NCI-H446 treated with DMSO at 0.1 percent for 48 hours (cell line): Measurements from ENCODE around the gene INTS6.

Source experiments
- DNase-seq: peaks from one replicate; lab custom pipeline; 2025; lab: John Stamatoyannopoulos, UW

Gene INTS6

DNA sequence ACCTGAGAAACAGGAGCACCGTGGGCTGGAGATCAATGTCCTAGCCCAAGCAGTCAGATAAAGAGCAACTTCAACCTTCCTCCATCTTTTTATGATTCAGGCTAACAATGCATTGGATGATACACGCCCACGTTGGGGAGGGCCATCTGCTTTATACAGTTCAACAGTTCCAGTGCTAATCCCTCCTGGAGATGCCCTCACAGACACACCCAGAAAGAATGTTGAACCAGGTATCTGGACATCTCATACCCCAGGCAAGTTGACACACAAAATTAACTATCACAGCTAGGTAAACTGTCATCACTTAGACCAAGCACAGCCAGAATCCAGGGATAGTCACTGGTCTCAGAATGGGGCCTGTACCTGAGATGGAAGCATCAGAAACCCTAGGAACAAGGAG lies 134.0 kb downstream of the INTS6 start:
- DNase-seq: no peak

DNA sequence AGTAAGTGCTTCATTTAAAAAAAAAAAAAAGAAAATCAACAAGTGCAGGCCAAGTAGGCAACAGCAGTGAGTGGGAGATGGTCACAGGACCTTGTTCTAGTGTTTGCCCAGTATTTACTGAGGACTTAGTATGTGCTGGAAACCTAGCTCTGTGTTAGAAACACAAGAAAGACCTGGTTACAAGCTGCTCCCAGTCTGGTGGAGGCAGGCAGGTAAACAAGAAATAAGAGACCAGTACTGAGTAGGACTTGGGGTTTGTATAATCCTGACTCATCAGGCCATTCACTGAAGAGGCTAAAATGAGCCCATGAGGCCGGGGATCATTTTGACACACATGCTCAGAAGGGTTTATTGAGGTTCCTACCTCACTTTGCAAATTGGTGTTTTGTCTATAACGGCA lies 134.8 kb downstream of the INTS6 start:
- DNase-seq: no peak

DNA sequence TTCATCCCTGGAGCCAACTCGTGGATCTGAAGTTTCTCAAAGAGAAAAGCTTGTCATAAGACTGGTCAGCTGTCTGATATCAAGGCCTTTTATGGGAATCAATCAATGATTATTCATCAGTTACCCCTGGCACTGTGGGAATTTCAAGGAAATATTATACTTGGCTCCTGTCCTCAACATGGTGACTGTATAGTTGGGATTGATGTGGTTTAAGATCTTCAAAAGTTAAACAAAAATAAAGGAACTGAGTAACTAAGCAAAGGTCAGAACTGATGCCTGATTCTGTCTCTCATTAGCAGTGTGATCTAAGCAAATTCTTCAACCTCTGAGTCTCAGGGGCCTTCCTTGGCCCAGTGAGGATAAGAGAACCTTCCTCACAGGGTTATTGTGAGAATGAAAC lies 135.6 kb downstream of the INTS6 start:
- DNase-seq: no peak

DNA sequence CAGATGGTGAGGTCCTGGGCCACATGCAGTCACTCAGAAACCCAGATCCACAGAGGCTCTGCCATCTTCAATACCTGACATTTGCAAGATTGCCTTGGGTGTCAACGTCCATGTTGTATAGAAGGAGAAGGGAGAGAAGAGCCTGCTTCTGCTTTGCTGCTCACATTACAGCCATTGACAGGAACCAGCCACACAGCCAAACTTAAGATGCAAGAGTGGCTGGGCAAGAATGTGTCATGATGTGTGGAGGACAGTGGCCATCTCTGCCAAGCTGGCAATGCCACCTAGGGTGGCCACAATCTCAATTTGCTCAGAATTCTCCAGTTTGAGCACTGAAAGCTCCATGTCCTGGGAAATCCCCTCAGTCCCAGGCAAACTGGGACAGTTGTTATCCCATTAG lies 139.2 kb downstream of the INTS6 start:
- DNase-seq: no peak

DNA sequence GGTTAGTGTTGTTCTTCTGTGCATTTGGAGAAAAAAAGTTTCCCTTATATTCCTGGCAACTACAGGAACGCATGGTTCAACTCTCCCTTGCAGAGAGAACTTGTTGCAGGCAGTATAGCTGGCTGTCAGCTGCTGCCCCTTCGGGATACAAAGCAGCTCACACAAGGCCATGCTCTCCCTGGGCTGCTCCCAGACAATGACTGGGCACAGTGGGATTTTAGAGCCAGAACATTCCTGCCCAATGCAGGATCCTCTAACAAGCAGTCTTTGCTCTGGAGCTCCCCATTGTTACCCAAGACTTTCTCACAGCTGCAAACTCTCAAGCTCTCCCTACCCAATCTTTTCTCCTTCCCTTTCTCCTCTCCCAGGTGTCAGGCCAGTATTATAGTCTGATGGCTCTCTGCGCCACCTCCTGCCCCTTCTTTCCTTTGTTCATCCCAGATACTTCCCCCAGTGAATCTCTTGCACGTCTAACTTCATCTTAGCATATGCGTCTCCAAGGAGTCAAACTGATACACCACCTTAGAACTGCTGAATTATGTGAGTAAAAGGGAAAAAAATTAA lies 140.8 kb downstream of the INTS6 start:
- DNase-seq: no peak
